Tibial nerve (tissue), 4 donors: ENCODE measurements around the gene TUBB8. TPM values are rescaled to one million over a fixed set of nuclear protein-coding genes. Genes with fewer than 3 reads are reported as not detected.

ENCODE experiments used
- DNase-seq, 2 donors: peaks; one replicate each; pipeline ENCODE4 v3.0.0-alpha.2; 2019; ENCODE audit warnings: low spot score in 2 of 2
- H3K27ac ChIP-seq, 4 donors: fragments of 200-600 bp; sonication (generic) in 3 of 4; one replicate each; pipeline ENCODE4 v1.5.1; 2017 to 2019; ENCODE audit warnings: mild to moderate bottlenecking in 1 of 4
- H3K27me3 ChIP-seq, 2 donors: fragments of 200-600 bp; sonication (generic) in 1 of 2; one replicate each; pipeline versions ENCODE4 v1.5.1 to v1.6.0; 2017 to 2019
- H3K36me3 ChIP-seq, 3 donors: fragments of 200-600 bp; sonication (generic); one replicate each; pipeline ENCODE4 v1.5.1; 2018 to 2019
- H3K4me1 ChIP-seq, 4 donors: fragments of 200-600 bp; sonication (generic) in 3 of 4; one replicate each; pipeline ENCODE4 v1.5.1; 2017 to 2019
- H3K4me3 ChIP-seq, 4 donors: fragments of 200-600 bp; sonication (generic) in 3 of 4; one replicate each; pipeline ENCODE4 v1.5.1; 2017 to 2019; ENCODE audit warnings: mild to moderate bottlenecking in 1 of 4, moderate library complexity in 1 of 4
- H3K9me3 ChIP-seq, 4 donors: fragments of 200-600 bp; sonication (generic) in 3 of 4; one replicate each; pipeline ENCODE4 v1.5.1; 2017 to 2019
- CTCF ChIP-seq, 5 experiments: fragments of 200-600 bp in 3 of 5; fragments of 450-650 bp in 2 of 5; sonication (generic) in 3 of 5; IDR thresholded peaks; one replicate each; pipeline ENCODE4 v1.5.1; 2016 to 2019; ENCODE audit warnings: antibody characterized with exemption in 5 of 5, mild to moderate bottlenecking in 3 of 5, moderate library complexity in 2 of 5
- EP300 ChIP-seq, 2 donors: sonication (generic); formaldehyde crosslinking; IDR thresholded peaks; one replicate each; pipeline ENCODE4 v1.6.1; 2017; ENCODE audit warnings: antibody characterized with exemption in 2 of 2, mild to moderate bottlenecking in 1 of 2
- POLR2A ChIP-seq, 2 donors: fragments of 450-650 bp; IDR thresholded peaks; one replicate each; pipeline ENCODE4 v1.6.1; 2017; ENCODE audit warnings: antibody characterized with exemption in 2 of 2, mild to moderate bottlenecking in 2 of 2, moderate library complexity in 2 of 2
- WGBS, 2 donors: methylation state at CpG; one replicate each; pipeline ENCODE4 v1.1.5; 2018; 5-methylcytosine and 5-hydroxymethylcytosine counted together
- total RNA-seq, 4 donors: library from RNA; depleted of rRNA; stranded (reverse); fragments of >200 nt; gene quantifications; one replicate each; pipeline ENCODE4 v1.1.0, GENCODE V29; 2016

The TUBB8 gene
- total RNA-seq, 4 donors from 2014 or later: 0.42 TPM; not detected in 3

GRCh38 chr10:92153-92552 is 43.1 kb upstream of the TUBB8 start:
- Histone ChIP-seq H3K9me3 (peaks cover 0 to 27% (median 12%) of the 10 kb centered on the region in 4 donors), H3K4me3 (no peak overlapping the region), H3K36me3 (no peaks in the 10 kb centered on the region), H3K27ac (no peak overlapping the region), H3K27me3 (no peaks in the 10 kb centered on the region), H3K4me1 (no peaks in the 10 kb centered on the region)
- TF ChIP-seq EP300 (IDR thresholded peaks at IDR 0.05): no peak
- no peak for TF ChIP-seq CTCF (IDR thresholded peaks at IDR 0.05)
- TF ChIP-seq POLR2A (IDR thresholded peaks at IDR 0.05): no peak
- 66 to 78% methylated on average over 3 to 4 of the region's 4 CpGs for WGBS, 2 donors
- no peak for DNase-seq

GRCh38 chr10:91313-91712 is 42.2 kb upstream of the TUBB8 start:
- peaks cover 0 to 19% (median 7%) of the 10 kb centered on the region in 4 donors for H3K9me3 ChIP-seq
- H3K27ac ChIP-seq: no peak overlapping the region
- TF ChIP-seq CTCF (IDR thresholded peaks at IDR 0.05) (no peak), POLR2A (IDR thresholded peaks at IDR 0.05) (no peak), EP300 (IDR thresholded peaks at IDR 0.05) (no peak)
- no peaks in the 10 kb centered on the region for H3K36me3 ChIP-seq
- no peak for DNase-seq
- H3K4me3 ChIP-seq: no peak overlapping the region
- H3K27me3 ChIP-seq: no peaks in the 10 kb centered on the region
- WGBS, 2 donors: 87 to 95% methylated on average over 5 to 8 of the region's 8 CpGs
- no peaks in the 10 kb centered on the region for H3K4me1 ChIP-seq

- TF ChIP-seq CTCF (IDR thresholded peaks at IDR 0.05) (no peak), EP300 (IDR thresholded peaks at IDR 0.05) (no peak), POLR2A (IDR thresholded peaks at IDR 0.05) (no peak)
- H3K4me1 ChIP-seq: no peaks in the 10 kb centered on the region
- WGBS, 2 donors: 79 to 83% methylated on average over 1 of the region's 1 CpG
- H3K36me3 ChIP-seq: no peaks in the 10 kb centered on the region
- H3K9me3 ChIP-seq: peaks cover 0 to 10% (median 1%) of the 10 kb centered on the region in 4 donors
- DNase-seq: no peak
- no peak overlapping the region for H3K4me3 ChIP-seq
- H3K27me3 ChIP-seq: no peaks in the 10 kb centered on the region
- H3K27ac ChIP-seq: no peak overlapping the region
Measured at GRCh38 chr10:90161-90560, 41.1 kb upstream of the TUBB8 start.

- Histone ChIP-seq H3K4me3 (no peak overlapping the region), H3K27me3 (no peaks in the 10 kb centered on the region), H3K9me3 (peaks cover 0 to under 1% (median 0%) of the 10 kb centered on the region in 4 donors), H3K36me3 (no peaks in the 10 kb centered on the region), H3K4me1 (no peaks in the 10 kb centered on the region), H3K27ac (no peak overlapping the region)
- WGBS, 2 donors: 78 to 87% methylated on average over 2 of the region's 2 CpGs
- TF ChIP-seq POLR2A (IDR thresholded peaks at IDR 0.05): no peak
- TF ChIP-seq CTCF (IDR thresholded peaks at IDR 0.05): no peak
- no peak for TF ChIP-seq EP300 (IDR thresholded peaks at IDR 0.05)
- DNase-seq: no peak
Measured at GRCh38 chr10:89248-89647, 40.2 kb upstream of the TUBB8 start.

- H3K27me3 ChIP-seq: no peaks in the 10 kb centered on the region
- H3K27ac ChIP-seq: no peak overlapping the region
- no peak for TF ChIP-seq EP300 (IDR thresholded peaks at IDR 0.05)
- TF ChIP-seq CTCF (IDR thresholded peaks at IDR 0.05): no peak
- no peak for TF ChIP-seq POLR2A (IDR thresholded peaks at IDR 0.05)
- H3K9me3 ChIP-seq: no peaks in the 10 kb centered on the region
- H3K36me3 ChIP-seq: no peaks in the 10 kb centered on the region
- 51 to 62% methylated on average over 4 of the region's 4 CpGs for WGBS, 2 donors
- H3K4me1 ChIP-seq: no peaks in the 10 kb centered on the region
- DNase-seq: no peak
- no peak overlapping the region for H3K4me3 ChIP-seq
Measured at GRCh38 chr10:88253-88652, 39.2 kb upstream of the TUBB8 start.
